VCaP (cell line): ENCODE results near the gene HECTD3.
"Not testable (repeated sequence)": the region's sequence is repeated elsewhere in the genome, so short reads cannot be mapped to it uniquely, and the experiment has no call there.

ENCODE experiments used
- H3K27ac ChIP-seq: fragments of 450-650 bp; 2 replicates; pipeline ENCODE4 v1.5.1; 2017
- TF ChIP-seq, protein P1 (sequence below): fragments of 450-650 bp; conservative IDR thresholded peaks from 2 replicates; pipeline ENCODE4 v1.5.1; 2017; ENCODE audit warnings: mild to moderate bottlenecking, moderate library complexity

HECTD3 gene

DNA sequence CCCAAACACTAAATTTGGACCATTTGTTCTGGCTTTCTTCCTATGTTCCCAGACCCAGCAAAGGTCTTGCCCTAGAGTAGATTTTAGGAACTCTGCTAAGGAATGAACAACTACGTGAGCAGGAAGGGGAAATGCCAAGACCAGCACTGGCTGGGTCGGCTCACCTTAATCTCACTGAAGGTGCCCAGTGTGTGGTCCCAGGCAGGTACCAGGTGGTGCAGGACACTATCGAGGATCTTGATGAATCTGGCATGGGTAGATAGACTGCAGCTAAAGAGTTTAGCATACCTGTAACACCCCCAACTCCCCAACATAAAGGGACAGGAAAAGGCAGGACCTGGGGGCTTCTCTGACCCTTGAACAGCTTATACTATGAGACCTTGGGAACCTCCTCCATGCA, 3.0 kb downstream of the HECTD3 start:
- TF ChIP-seq, protein P1, sequence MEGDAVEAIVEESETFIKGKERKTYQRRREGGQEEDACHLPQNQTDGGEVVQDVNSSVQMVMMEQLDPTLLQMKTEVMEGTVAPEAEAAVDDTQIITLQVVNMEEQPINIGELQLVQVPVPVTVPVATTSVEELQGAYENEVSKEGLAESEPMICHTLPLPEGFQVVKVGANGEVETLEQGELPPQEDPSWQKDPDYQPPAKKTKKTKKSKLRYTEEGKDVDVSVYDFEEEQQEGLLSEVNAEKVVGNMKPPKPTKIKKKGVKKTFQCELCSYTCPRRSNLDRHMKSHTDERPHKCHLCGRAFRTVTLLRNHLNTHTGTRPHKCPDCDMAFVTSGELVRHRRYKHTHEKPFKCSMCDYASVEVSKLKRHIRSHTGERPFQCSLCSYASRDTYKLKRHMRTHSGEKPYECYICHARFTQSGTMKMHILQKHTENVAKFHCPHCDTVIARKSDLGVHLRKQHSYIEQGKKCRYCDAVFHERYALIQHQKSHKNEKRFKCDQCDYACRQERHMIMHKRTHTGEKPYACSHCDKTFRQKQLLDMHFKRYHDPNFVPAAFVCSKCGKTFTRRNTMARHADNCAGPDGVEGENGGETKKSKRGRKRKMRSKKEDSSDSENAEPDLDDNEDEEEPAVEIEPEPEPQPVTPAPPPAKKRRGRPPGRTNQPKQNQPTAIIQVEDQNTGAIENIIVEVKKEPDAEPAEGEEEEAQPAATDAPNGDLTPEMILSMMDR, result no peak
- H3K27ac ChIP-seq, result no peak overlapping the region

DNA sequence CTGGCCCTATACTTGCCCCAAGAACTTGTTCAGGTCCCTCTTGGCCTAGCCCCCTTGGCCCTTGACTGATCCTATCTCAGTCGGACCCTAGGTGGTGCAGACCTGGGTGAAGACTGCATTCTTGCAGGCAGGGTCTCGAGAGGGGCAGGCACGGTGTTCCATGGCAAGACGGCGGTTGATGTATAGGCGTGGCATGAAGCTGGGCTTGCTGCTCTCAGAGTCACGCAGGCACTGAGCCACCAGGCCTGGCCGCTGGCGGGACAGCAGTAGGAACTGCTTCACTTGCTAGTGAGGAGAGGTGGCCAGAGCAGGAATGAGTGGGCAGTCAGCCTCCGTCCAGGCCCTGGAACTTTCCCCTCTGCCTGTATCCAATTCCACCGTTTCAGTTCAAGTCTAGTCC, 3.8 kb downstream of the HECTD3 start:
- H3K27ac ChIP-seq, result no peak overlapping the region
- TF ChIP-seq, protein P1, result no peak

DNA sequence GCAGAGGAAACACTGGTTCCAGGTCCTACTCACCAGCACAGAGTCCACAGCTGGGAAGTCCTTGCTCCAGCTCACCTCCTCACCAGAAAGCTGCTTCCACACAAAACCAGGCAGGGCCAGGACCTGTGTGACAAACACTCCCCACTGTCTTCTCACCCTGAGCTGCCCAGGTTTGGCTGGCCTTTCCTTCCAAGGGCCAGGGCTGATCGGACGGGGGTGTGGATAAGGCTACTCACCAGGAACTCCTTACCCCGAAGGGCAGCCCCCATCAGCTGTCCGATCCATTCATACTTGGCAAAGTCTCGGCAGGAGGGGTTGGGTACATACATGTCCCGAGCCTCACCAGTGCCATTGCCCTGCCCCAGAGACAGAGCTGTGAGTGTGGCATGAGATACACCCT, 5.4 kb downstream of the HECTD3 start:
- TF ChIP-seq, protein P1, result no peak

DNA sequence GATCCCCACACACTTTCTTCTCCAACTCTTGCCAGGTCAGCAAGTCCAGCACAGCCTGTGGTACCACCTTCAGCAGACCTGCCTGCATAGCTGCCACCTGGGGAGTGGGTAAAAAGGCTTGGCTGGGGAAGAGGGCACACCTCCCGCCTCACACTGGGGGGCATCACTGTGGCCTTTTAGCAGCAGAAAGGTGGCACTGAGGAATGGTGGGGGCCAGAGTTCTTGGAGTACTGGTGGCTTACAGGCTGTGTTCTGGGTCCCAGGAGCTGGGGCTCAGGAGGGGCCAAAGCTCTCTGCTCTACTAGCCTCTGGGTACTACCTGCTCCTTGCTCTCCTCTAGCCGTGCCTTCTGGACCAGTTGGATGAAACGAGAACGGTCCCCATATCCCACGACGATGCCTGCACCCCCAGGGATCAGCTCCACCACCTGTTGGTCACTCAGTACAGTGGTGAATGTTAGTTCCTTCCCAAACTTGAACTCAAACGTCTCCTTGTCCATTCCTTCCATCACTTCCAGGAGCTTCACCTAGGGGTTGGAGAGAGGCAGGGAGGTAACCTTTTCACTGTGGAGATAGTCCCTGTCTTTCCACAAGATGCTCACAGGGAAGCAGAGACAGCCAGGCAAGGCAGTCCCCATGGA, 6.7 kb downstream of the HECTD3 start:
- no peak overlapping the region for H3K27ac ChIP-seq
- TF ChIP-seq, protein P1, result no peak

More for the DNA sequence above, 5.4 kb downstream of the HECTD3 start:
- no peak overlapping the region for H3K27ac ChIP-seq

DNA sequence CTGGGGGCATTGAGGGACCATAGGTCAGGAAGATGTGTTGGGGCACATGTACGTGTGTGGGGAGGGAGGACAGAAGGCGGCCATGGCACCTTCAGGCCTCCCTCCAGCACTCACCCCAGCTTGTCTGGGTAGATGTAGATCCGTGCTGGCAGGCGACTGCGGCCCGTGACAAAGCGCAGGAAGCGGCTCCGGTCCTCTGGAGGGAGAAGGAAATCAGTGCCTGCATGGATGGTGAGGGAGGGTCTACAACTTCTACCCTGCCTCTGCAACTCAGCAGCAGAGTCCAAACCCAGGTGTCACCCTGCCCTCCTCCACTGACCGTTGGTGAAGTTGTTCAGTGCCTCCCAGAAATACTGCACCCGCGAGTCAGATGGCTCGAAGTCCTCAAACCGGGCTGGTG, 7.4 kb downstream of the HECTD3 start:
- H3K27ac ChIP-seq, result no peak overlapping the region
- TF ChIP-seq, protein P1, result no peak

DNA sequence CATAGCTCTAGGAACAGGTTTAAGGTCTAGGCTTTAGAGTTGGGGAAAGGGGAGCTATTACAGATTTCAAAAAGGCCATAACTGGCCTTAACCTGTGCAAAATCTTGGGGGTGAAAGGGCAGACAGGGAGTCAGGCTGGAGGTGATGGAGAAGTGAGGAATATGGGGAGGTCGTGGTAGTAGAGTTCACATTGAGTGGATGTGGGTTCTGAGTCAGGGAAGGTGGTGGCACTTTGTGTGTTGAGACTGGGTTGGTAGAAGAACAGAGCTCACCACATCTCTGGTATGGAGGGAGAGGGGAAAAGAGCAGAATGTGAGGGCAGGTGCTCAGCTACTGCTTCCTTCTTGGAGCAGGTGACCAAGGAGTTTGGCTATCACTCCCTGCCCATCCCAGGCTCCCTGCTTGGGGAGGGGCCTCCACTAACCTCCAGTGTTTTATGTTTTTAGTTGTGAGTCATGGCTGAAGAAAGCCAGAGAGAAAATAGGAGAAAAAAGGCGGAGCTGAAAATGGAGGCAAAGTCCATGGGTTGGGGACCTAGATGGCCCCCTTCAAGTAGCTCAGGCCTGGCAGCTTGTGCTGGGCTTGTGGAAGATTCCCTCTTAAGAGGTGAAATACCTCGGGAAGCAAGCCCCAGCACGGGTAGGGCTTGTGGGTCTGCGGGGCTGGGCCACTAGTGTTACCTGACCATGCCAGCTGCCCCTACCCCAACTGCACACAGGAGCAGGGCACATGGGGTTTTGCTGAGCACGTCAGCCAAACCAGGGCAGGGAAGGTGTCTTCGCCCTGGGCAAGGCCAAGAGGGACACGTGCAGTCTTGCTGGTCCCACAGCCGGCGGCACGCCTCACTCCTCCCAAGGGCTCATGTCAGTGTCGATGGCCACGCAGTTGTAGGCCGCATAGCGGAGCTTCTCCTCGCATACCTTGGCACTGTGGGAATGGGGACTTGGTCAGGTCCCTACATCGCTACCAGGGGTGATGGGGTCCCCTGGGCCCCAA, 8.2 kb downstream of the HECTD3 start:
- TF ChIP-seq, protein P1, result no peak
- H3K27ac ChIP-seq, result no peak overlapping the region

DNA sequence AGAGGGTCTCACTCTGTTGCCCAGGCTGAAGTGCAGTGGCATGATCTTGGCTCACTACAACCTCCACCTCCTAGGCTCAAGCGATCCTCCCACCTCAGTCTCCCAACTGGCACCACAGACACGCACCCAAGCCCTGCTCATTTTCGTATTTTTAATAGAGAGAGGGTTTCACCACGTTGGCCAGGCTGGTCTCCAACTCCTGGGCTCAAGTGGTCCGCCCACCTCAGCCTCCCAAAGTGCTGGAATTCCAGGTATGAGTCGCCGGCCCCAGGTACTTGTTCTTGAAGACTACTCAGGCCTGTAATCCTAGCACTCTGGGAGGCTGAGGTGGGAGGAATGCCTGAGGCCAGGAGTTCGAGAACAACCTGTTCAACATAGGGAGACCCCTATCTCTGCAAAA, 9.5 kb downstream of the HECTD3 start:
- H3K27ac ChIP-seq, result not testable (repeated sequence)
